ENCODE measurements around the gene SGTA. TPM values are rescaled to one million over a fixed set of nuclear protein-coding genes. Genes with fewer than 3 reads are reported as not detected.

SGTA gene
- total and polyA plus RNA-seq, 8 donors, result 39.2 to 56.9 (median 46.7) TPM

GRCh38 chr19:2764945-2765344 is 18.1 kb downstream of the SGTA start:
- ATAC-seq, result no peak
- TF ChIP-seq, protein P1, sequence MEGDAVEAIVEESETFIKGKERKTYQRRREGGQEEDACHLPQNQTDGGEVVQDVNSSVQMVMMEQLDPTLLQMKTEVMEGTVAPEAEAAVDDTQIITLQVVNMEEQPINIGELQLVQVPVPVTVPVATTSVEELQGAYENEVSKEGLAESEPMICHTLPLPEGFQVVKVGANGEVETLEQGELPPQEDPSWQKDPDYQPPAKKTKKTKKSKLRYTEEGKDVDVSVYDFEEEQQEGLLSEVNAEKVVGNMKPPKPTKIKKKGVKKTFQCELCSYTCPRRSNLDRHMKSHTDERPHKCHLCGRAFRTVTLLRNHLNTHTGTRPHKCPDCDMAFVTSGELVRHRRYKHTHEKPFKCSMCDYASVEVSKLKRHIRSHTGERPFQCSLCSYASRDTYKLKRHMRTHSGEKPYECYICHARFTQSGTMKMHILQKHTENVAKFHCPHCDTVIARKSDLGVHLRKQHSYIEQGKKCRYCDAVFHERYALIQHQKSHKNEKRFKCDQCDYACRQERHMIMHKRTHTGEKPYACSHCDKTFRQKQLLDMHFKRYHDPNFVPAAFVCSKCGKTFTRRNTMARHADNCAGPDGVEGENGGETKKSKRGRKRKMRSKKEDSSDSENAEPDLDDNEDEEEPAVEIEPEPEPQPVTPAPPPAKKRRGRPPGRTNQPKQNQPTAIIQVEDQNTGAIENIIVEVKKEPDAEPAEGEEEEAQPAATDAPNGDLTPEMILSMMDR (IDR thresholded peaks at IDR 0.05), result no peak
- H3K4me1 ChIP-seq, result peaks cover 0 to under 1% of the 10 kb centered on the region in 2 donors
- H3K36me3 ChIP-seq, result peaks cover 0 to 91% of the 10 kb centered on the region in 2 donors
- intact Hi-C loops (cut with DNase I), result no loop called here
- no peak for DNase-seq
- H3K27me3 ChIP-seq, result no peaks in the 10 kb centered on the region
- H3K9me3 ChIP-seq, result no peaks in the 10 kb centered on the region
- no peak overlapping the region for H3K4me3 ChIP-seq
- H3K27ac ChIP-seq, result no peak overlapping the region

GRCh38 chr19:2763687-2764086 is 19.4 kb downstream of the SGTA start:
- DNase-seq, result no peak
- no peaks in the 10 kb centered on the region for H3K4me1 ChIP-seq
- no peak for ATAC-seq
- H3K9me3 ChIP-seq, result no peaks in the 10 kb centered on the region
- intact Hi-C loops (cut with DNase I), result no loop called here
- H3K27ac ChIP-seq, result no peak overlapping the region
- TF ChIP-seq, protein P1 (IDR thresholded peaks at IDR 0.05), result no peak
- H3K4me3 ChIP-seq, result no peak overlapping the region
- H3K27me3 ChIP-seq, result no peaks in the 10 kb centered on the region
- H3K36me3 ChIP-seq, result peaks cover 0 to 100% of the 10 kb centered on the region in 2 donors

- Histone ChIP-seq H3K9me3 (no peaks in the 10 kb centered on the region), H3K4me3 (no peak overlapping the region), H3K27me3 (no peaks in the 10 kb centered on the region), H3K36me3 (peaks cover 0 to 100% of the 10 kb centered on the region in 2 donors), H3K27ac (no peak overlapping the region), H3K4me1 (no peaks in the 10 kb centered on the region)
- intact Hi-C loops (cut with DNase I), result no loop called here
- DNase-seq, result no peak
- no peak for ATAC-seq
- TF ChIP-seq, protein P1 (IDR thresholded peaks at IDR 0.05), result no peak
Measured at GRCh38 chr19:2762783-2763496, 20.1 kb downstream of the SGTA start.

- Histone ChIP-seq H3K27ac (no peak overlapping the region), H3K4me1 (no peaks in the 10 kb centered on the region), H3K4me3 (no peak overlapping the region), H3K9me3 (no peaks in the 10 kb centered on the region), H3K27me3 (no peaks in the 10 kb centered on the region), H3K36me3 (peaks cover 0 to 100% of the 10 kb centered on the region in 2 donors)
- TF ChIP-seq, protein P1 (IDR thresholded peaks at IDR 0.05), result no peak
- ATAC-seq, result no peak
- no peak for DNase-seq
- intact Hi-C loops (cut with DNase I), result no loop called here
Measured at GRCh38 chr19:2761876-2762782, 20.9 kb downstream of the SGTA start.

DNA sequence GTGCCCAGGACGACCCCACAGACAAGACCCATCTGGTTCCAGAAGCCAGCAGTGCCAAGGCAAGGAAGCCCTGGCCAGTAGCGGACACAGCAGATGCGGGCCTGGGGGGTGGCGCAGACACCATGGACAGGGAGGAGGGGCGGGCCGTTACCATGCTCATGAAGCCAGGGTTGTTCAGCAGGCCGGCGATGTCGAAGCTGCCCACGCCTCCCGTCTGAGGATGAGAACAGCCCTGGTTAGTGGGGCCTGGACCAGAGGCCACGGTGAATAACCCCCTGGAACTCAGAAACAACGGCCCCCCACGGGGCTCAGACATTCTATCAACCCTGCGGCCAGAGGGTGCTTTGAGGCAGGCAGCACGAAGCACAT is 21.8 kb downstream of the SGTA start:
- H3K36me3 ChIP-seq, result peaks cover 0 to 100% of the 10 kb centered on the region in 2 donors

More for the DNA sequence above, 21.8 kb downstream of the SGTA start:
- Histone ChIP-seq H3K4me1 (no peaks in the 10 kb centered on the region), H3K27ac (no peak overlapping the region), H3K9me3 (no peaks in the 10 kb centered on the region), H3K27me3 (no peaks in the 10 kb centered on the region), H3K4me3 (no peak overlapping the region)
- DNase-seq (no peak), ATAC-seq (no peak)
- intact Hi-C loops (cut with DNase I), result no loop called here
- TF ChIP-seq, protein P1 (IDR thresholded peaks at IDR 0.05), result no peak
